DOHH2 (cell line): ENCODE results near the gene STAT5A.

ENCODE experiments used
- CTCF ChIP-seq: fragments of 200-600 bp; sonication (generic); IDR thresholded peaks from one replicate; pipeline ENCODE4 v1.5.1; 2014; ENCODE audit warnings: antibody characterized with exemption, mild to moderate bottlenecking, low read depth, low read length; ENCODE audit not compliant: poor library complexity, severe bottlenecking
- EZH2phosphoT487 ChIP-seq: fragments of 200-600 bp; sonication (generic); IDR thresholded peaks from 2 replicates; pipeline ENCODE4 v1.6.1; 2017; ENCODE audit warnings: borderline replicate concordance, mild to moderate bottlenecking, antibody characterized with exemption, low read length, moderate library complexity, mixed read lengths

- TF ChIP-seq CTCF (no peak), EZH2phosphoT487 (no peak)
Measured at GRCh38 chr17:42240201-42240600, 48.1 kb upstream of the STAT5A start.
